MM.1S (cell line): Measurements from ENCODE around the gene MPI.

Experiments
- DNase-seq: peaks from one replicate; pipeline ENCODE4 v3.0.0-alpha.2; 2015
- H2AFZ ChIP-seq: fragments of 300-600 bp; sonication (generic); 2 replicates; pipeline ENCODE4 v1.6.0; 2016; ENCODE audit warnings: antibody characterized with exemption, low read length
- H3F3A ChIP-seq: fragments of 300-600 bp; sonication (generic); 2 replicates; pipeline ENCODE4 v1.6.1; 2016; ENCODE audit warnings: mild to moderate bottlenecking, antibody characterized with exemption, low read length, moderate library complexity, mixed read lengths; ENCODE audit not compliant: insufficient read depth
- H3K27ac ChIP-seq: fragments of 300-600 bp; sonication (generic); 2 replicates; pipeline ENCODE4 v1.5.1; 2016; ENCODE audit warnings: mild to moderate bottlenecking, low read length
- H3K27me3 ChIP-seq: fragments of 300-600 bp; sonication (generic); replicated peaks from 2 replicates; pipeline ENCODE4 v1.6.0; 2016; ENCODE audit warnings: low read length; ENCODE audit not compliant: insufficient read depth
- H3K36me3 ChIP-seq: fragments of 300-600 bp; sonication (generic); replicated peaks from 2 replicates; pipeline ENCODE4 v1.6.1; 2016; ENCODE audit warnings: mild to moderate bottlenecking, low read length, mixed read lengths; ENCODE audit not compliant: insufficient read depth
- H3K4me1 ChIP-seq: fragments of 300-600 bp; sonication (generic); 2 replicates; pipeline ENCODE4 v1.6.1; 2016; ENCODE audit warnings: low read length, mixed read lengths
- H3K4me2 ChIP-seq: fragments of 300-600 bp; sonication (generic); 2 replicates; pipeline ENCODE4 v1.6.0; 2016; ENCODE audit warnings: low read depth, low read length
- H3K4me3 ChIP-seq: fragments of 300-600 bp; sonication (generic); 2 replicates; pipeline ENCODE4 v1.5.1; 2016; ENCODE audit warnings: low read length, mixed read lengths
- H3K79me2 ChIP-seq: fragments of 300-600 bp; sonication (generic); 2 replicates; pipeline ENCODE4 v1.6.1; 2016; ENCODE audit warnings: mixed run types, low read length, mixed read lengths
- H3K9ac ChIP-seq: fragments of 300-600 bp; sonication (generic); 2 replicates; pipeline ENCODE4 v1.6.1; 2016; ENCODE audit warnings: low read length, mixed read lengths
- H3K9me2 ChIP-seq: fragments of 300-600 bp; sonication (generic); replicated peaks from 2 replicates; pipeline ENCODE4 v1.6.1; 2016; ENCODE audit warnings: mild to moderate bottlenecking, low read length, mixed read lengths; ENCODE audit not compliant: insufficient read depth
- H3K9me3 ChIP-seq: fragments of 300-600 bp; sonication (generic); replicated peaks from 2 replicates; pipeline ENCODE4 v1.6.1; 2016; ENCODE audit warnings: mild to moderate bottlenecking, low read length, mixed read lengths; ENCODE audit not compliant: insufficient read depth
- H4K20me1 ChIP-seq: fragments of 300-600 bp; sonication (generic); 2 replicates; pipeline ENCODE4 v1.6.1; 2016; ENCODE audit warnings: mild to moderate bottlenecking, low read length, moderate library complexity, mixed read lengths; ENCODE audit not compliant: insufficient read depth
- EZH2 ChIP-seq: fragments of 300-600 bp; sonication (generic); optimal IDR thresholded peaks from 2 replicates; pipeline ENCODE3; 2017; ENCODE audit warnings: low read depth, mild to moderate bottlenecking, antibody characterized with exemption, low read length, mixed read lengths
- EZH2phosphoT487 ChIP-seq: fragments of 300-600 bp; sonication (generic); IDR thresholded peaks from 2 replicates; pipeline ENCODE4 v1.6.1; 2018; ENCODE audit warnings: antibody characterized with exemption, low read length
- TF ChIP-seq, protein P1 (sequence below): fragments of 300-600 bp; sonication (generic); IDR thresholded peaks from 2 replicates; pipeline ENCODE4 v1.5.1; 2016; ENCODE audit warnings: antibody characterized with exemption, low read length, mixed read lengths

MPI gene

DNA sequence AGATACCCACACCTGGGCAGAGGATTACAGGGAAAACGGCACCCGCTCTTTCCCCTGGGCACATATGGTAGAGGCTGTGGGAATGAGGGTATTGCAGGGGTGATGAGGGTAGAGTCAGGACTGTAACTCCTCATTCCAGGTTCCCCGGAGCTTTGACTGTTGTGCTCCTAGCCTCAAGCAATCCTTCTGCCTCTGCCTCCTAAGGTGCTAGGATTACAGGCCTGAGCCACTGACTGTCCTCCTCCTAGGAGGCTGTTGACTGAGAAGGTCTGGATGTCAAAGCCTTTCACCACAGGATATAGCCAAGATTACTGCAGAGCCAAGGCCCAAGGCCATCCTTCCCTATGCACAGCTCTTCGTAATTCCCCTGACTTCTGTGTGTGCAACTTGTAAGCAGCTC lies 1.1 kb upstream of the MPI start:
- peaks cover 41% of the 10 kb centered on the region for H3K4me1 ChIP-seq
- H3K27ac ChIP-seq = no peak overlapping the region
- H3K27me3 ChIP-seq = no peaks in the 10 kb centered on the region
- no peaks in the 10 kb centered on the region for H3K36me3 ChIP-seq
- H3K9me2 ChIP-seq = no peaks in the 10 kb centered on the region
- no peaks in the 10 kb centered on the region for H3K9me3 ChIP-seq
- H3K4me3 ChIP-seq = no peak overlapping the region
- TF ChIP-seq, protein P1, sequence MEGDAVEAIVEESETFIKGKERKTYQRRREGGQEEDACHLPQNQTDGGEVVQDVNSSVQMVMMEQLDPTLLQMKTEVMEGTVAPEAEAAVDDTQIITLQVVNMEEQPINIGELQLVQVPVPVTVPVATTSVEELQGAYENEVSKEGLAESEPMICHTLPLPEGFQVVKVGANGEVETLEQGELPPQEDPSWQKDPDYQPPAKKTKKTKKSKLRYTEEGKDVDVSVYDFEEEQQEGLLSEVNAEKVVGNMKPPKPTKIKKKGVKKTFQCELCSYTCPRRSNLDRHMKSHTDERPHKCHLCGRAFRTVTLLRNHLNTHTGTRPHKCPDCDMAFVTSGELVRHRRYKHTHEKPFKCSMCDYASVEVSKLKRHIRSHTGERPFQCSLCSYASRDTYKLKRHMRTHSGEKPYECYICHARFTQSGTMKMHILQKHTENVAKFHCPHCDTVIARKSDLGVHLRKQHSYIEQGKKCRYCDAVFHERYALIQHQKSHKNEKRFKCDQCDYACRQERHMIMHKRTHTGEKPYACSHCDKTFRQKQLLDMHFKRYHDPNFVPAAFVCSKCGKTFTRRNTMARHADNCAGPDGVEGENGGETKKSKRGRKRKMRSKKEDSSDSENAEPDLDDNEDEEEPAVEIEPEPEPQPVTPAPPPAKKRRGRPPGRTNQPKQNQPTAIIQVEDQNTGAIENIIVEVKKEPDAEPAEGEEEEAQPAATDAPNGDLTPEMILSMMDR = no peak
- TF ChIP-seq EZH2phosphoT487 (no peak), EZH2 (no peak)
- H3K79me2 ChIP-seq = peaks cover 9% of the 10 kb centered on the region; the same call in 1 of the 2 replicates
- no peak overlapping the region for H3K4me2 ChIP-seq
- H3F3A ChIP-seq = peaks cover 10% of the 10 kb centered on the region; the same call in 1 of the 2 replicates
- no peaks in the 10 kb centered on the region for H4K20me1 ChIP-seq
- no peak for DNase-seq
- H3K9ac ChIP-seq = no peak overlapping the region
- no peak overlapping the region for H2AFZ ChIP-seq

DNA sequence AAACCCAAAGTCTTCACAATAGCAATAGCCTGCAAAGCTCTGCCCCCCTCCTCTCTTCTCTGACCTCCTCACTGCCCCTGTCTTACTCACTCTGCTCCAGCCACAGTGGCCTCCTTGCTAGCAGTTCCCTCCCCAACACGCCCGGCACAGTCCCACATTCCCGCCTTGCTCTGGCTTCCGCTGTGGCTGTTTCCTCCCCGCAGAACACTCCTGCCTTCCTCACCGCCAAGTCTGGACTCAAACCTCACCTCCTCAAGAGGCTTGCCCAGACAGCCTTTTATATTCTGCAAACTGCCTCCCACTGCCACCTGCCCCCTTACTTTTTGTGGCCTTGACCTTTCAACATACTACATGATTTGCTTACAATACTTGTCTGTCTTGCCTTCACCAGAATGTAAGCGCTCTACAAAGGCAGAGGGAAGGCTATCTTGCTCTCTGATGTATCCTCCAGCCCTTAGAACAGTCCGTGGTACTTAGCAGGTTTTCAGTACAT lies 406 bp upstream of the MPI start:
- Histone ChIP-seq H3K4me3 (peak overlapping the region; percentile 92), H3K4me2 (peak overlapping the region; percentile 93), H3K27ac (no peak overlapping the region), H3K27me3 (no peaks in the 10 kb centered on the region), H3F3A (0 out of 2 replicates have a peak, but pooled peaks cover 3% of the 10 kb centered on the region), H3K9ac (peak overlapping the region; percentile 73; the same call in 1 of the 2 replicates), H3K36me3 (no peaks in the 10 kb centered on the region), H3K9me2 (no peaks in the 10 kb centered on the region), H4K20me1 (no peaks in the 10 kb centered on the region), H2AFZ (peak overlapping the region; percentile 94), H3K4me1 (peaks cover 36% of the 10 kb centered on the region), H3K9me3 (no peaks in the 10 kb centered on the region), H3K79me2 (peaks cover 9% of the 10 kb centered on the region; the same call in 1 of the 2 replicates)
- DNase-seq = no peak
- TF ChIP-seq, protein P1 = no peak
- no peak for TF ChIP-seq EZH2
- TF ChIP-seq EZH2phosphoT487 = no peak

DNA sequence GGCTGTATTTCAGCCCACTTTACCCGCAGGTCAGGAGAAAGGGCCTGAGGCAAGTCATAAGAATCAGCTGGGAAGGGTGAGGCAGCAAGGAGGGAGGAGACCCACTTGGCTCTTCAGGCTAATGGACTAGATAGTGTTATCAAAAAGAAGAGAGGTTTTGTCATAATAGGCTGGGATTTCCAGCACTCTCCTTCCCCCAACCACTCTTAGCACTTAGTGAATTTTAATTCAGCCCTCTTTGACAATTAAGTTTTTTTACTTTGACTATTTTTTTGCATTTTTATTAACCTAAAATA lies 771 bp downstream of the MPI start:
- H2AFZ ChIP-seq = peak overlapping the region; percentile 94; the same call in 1 of the 2 replicates
- no peaks in the 10 kb centered on the region for H4K20me1 ChIP-seq
- no peak overlapping the region for H3K27ac ChIP-seq
- peaks cover 9% of the 10 kb centered on the region; the same call in 1 of the 2 replicates for H3K79me2 ChIP-seq
- peak overlapping the region; percentile 93 for H3K4me2 ChIP-seq
- peak overlapping the region; percentile 73; the same call in 1 of the 2 replicates for H3K9ac ChIP-seq
- no peaks in the 10 kb centered on the region for H3K36me3 ChIP-seq
- no peak for DNase-seq
- H3K9me3 ChIP-seq = no peaks in the 10 kb centered on the region
- H3K4me1 ChIP-seq = peaks cover 26% of the 10 kb centered on the region
- TF ChIP-seq EZH2phosphoT487 (no peak), EZH2 (no peak)
- TF ChIP-seq, protein P1 = no peak
- H3F3A ChIP-seq = no peaks in the 10 kb centered on the region
- no peaks in the 10 kb centered on the region for H3K27me3 ChIP-seq
- H3K9me2 ChIP-seq = no peaks in the 10 kb centered on the region
- peak overlapping the region; percentile 92 for H3K4me3 ChIP-seq
